ENCODE results near the gene UPF3A.

UPF3A gene

GRCh38 chr13:114241918-114242317 lies 39.5 kb upstream of the UPF3A start:
- H3K4me3 ChIP-seq (ENCODE audit: low read length) = no peak overlapping the region
- H3K9me3 ChIP-seq (ENCODE audit: insufficient read depth, low read length) = no peaks in the 10 kb centered on the region
- no peak overlapping the region for H3K27ac ChIP-seq (ENCODE audit: low read length)
- H3K36me3 ChIP-seq (replicated peaks; ENCODE audit: low read depth, low read length) = peaks cover 74% of the 10 kb centered on the region
- no peaks in the 10 kb centered on the region for H3K27me3 ChIP-seq (ENCODE audit: low read depth, low read length)
- no peak overlapping the region for H3K4me2 ChIP-seq (ENCODE audit: low read length)
- H3K9ac ChIP-seq (ENCODE audit: low read length) = no peak overlapping the region
- no peak overlapping the region for H2AFZ ChIP-seq (ENCODE audit: low read depth, low read length)
- H3K79me2 ChIP-seq (ENCODE audit: low read length) = peaks cover 2% of the 10 kb centered on the region; the same call in 1 of the 2 replicates
- TF ChIP-seq, protein P1, sequence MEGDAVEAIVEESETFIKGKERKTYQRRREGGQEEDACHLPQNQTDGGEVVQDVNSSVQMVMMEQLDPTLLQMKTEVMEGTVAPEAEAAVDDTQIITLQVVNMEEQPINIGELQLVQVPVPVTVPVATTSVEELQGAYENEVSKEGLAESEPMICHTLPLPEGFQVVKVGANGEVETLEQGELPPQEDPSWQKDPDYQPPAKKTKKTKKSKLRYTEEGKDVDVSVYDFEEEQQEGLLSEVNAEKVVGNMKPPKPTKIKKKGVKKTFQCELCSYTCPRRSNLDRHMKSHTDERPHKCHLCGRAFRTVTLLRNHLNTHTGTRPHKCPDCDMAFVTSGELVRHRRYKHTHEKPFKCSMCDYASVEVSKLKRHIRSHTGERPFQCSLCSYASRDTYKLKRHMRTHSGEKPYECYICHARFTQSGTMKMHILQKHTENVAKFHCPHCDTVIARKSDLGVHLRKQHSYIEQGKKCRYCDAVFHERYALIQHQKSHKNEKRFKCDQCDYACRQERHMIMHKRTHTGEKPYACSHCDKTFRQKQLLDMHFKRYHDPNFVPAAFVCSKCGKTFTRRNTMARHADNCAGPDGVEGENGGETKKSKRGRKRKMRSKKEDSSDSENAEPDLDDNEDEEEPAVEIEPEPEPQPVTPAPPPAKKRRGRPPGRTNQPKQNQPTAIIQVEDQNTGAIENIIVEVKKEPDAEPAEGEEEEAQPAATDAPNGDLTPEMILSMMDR (IDR thresholded peaks at IDR 0.05; ENCODE audit: low read depth, low read length) = no peak
- TF ChIP-seq EZH2phosphoT487 (IDR thresholded peaks at IDR 0.05; ENCODE audit: low read depth) = no peak
- no peaks in the 10 kb centered on the region for H4K20me1 ChIP-seq (ENCODE audit: insufficient read depth, low read length)
- no peaks in the 10 kb centered on the region for H3K4me1 ChIP-seq (ENCODE audit: low read length)

DNA sequence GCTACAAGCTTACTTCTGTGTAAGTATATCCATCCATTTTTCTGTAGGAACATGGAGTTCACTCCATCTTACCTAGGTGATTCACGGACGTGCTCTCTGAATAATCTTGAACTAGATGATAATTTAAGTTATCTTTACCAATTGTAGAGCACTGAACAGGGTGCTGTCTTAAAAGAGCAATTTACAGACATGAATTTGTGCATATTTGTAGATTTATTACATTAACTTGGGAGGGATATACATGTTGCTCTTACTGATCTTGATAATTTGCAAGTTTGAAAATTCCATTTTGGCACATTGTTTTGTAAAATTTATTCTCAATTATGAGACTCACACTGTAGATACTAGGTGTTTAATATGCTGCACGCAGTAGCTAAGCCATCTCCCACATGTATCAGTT lies 37.4 kb upstream of the UPF3A start:
- H3K36me3 ChIP-seq (replicated peaks; ENCODE audit: low read depth, low read length) = peaks cover 73% of the 10 kb centered on the region
- no peaks in the 10 kb centered on the region for H3K4me1 ChIP-seq (ENCODE audit: low read length)
- no peaks in the 10 kb centered on the region for H3K27me3 ChIP-seq (ENCODE audit: low read depth, low read length)
- H3K9me3 ChIP-seq (ENCODE audit: insufficient read depth, low read length) = no peaks in the 10 kb centered on the region
- H3K4me2 ChIP-seq (ENCODE audit: low read length) = no peak overlapping the region
- H2AFZ ChIP-seq (ENCODE audit: low read depth, low read length) = no peak overlapping the region
- no peak overlapping the region for H3K4me3 ChIP-seq (ENCODE audit: low read length)
- H3K27ac ChIP-seq (ENCODE audit: low read length) = no peak overlapping the region
- TF ChIP-seq, protein P1 (IDR thresholded peaks at IDR 0.05; ENCODE audit: low read depth, low read length) = no peak
- no peak for TF ChIP-seq EZH2phosphoT487 (IDR thresholded peaks at IDR 0.05; ENCODE audit: low read depth)
- H3K79me2 ChIP-seq (ENCODE audit: low read length) = no peaks in the 10 kb centered on the region
- H3K9ac ChIP-seq (ENCODE audit: low read length) = no peak overlapping the region
- H4K20me1 ChIP-seq (ENCODE audit: insufficient read depth, low read length) = no peaks in the 10 kb centered on the region

DNA sequence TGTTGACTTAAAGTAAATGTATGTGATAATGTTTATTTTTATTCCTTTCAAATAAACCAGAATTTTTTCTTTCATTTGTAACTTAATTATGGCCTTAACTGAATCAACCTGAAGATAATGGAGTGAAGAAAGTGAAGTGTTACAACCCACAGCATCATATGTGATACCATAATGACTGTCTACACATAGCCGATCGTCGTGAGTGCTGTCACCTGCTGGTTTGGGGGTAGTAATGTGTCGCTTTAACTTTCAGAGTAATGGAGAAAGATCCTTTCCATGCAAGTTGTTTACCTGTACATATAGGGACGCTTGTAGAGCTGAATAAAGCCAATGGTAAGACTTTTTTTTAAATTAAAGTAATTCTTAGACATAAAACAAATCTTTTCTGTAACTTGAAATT lies 36.8 kb upstream of the UPF3A start:
- Histone ChIP-seq H3K27me3 (ENCODE audit: low read depth, low read length) (no peaks in the 10 kb centered on the region), H3K36me3 (replicated peaks; ENCODE audit: low read depth, low read length) (peaks cover 73% of the 10 kb centered on the region), H2AFZ (ENCODE audit: low read depth, low read length) (no peak overlapping the region), H4K20me1 (ENCODE audit: insufficient read depth, low read length) (no peaks in the 10 kb centered on the region), H3K4me2 (ENCODE audit: low read length) (no peak overlapping the region), H3K4me1 (ENCODE audit: low read length) (no peaks in the 10 kb centered on the region), H3K4me3 (ENCODE audit: low read length) (no peak overlapping the region), H3K9me3 (ENCODE audit: insufficient read depth, low read length) (no peaks in the 10 kb centered on the region), H3K9ac (ENCODE audit: low read length) (no peak overlapping the region), H3K27ac (ENCODE audit: low read length) (no peak overlapping the region), H3K79me2 (ENCODE audit: low read length) (no peaks in the 10 kb centered on the region)
- no peak for TF ChIP-seq EZH2phosphoT487 (IDR thresholded peaks at IDR 0.05; ENCODE audit: low read depth)
- TF ChIP-seq, protein P1 (IDR thresholded peaks at IDR 0.05; ENCODE audit: low read depth, low read length) = peak; percentile 20

DNA sequence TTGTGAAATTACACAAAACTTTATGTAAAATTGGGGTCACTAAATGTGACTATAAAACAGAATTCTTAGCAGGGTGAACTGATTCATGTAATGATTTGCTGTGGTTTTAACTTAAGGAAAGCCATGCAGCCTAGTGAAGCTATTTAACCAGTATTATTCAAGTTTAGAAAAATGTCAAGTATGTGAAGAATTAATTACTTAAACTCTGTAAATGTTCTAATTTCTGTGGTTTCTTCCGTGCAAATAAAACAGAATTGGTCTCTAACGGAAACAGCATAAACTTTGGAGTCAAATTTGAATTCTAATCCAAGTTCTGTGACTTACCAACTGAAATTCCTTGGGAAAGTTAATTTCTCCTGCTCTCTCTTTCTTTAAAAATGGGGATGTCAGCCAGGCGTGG lies 33.4 kb upstream of the UPF3A start:
- Histone ChIP-seq H4K20me1 (ENCODE audit: insufficient read depth, low read length) (no peaks in the 10 kb centered on the region), H3K79me2 (ENCODE audit: low read length) (no peaks in the 10 kb centered on the region), H3K4me1 (ENCODE audit: low read length) (no peaks in the 10 kb centered on the region), H3K27me3 (ENCODE audit: low read depth, low read length) (no peaks in the 10 kb centered on the region), H3K4me2 (ENCODE audit: low read length) (no peak overlapping the region), H3K36me3 (replicated peaks; ENCODE audit: low read depth, low read length) (peaks cover 79% of the 10 kb centered on the region), H3K27ac (ENCODE audit: low read length) (no peak overlapping the region), H3K9me3 (ENCODE audit: insufficient read depth, low read length) (no peaks in the 10 kb centered on the region), H2AFZ (ENCODE audit: low read depth, low read length) (no peak overlapping the region), H3K9ac (ENCODE audit: low read length) (no peak overlapping the region), H3K4me3 (ENCODE audit: low read length) (no peak overlapping the region)
- TF ChIP-seq, protein P1 (IDR thresholded peaks at IDR 0.05; ENCODE audit: low read depth, low read length) = no peak
- no peak for TF ChIP-seq EZH2phosphoT487 (IDR thresholded peaks at IDR 0.05; ENCODE audit: low read depth)
